GM12865 (cell line): ENCODE results near the gene MYADM.

ENCODE experiments used
- DNase-seq: peaks from one replicate; pipeline ENCODE4 v3.0.0; 2010; ENCODE audit warnings: low read depth
- H3K4me3 ChIP-seq: 2 replicates; pipeline ENCODE4 v1.5.1; 2011; ENCODE audit warnings: mild to moderate bottlenecking, low read depth, low read length, control low read depth
- TF ChIP-seq, protein P1 (sequence below): IDR thresholded peaks from 2 replicates; pipeline ENCODE4 v1.5.1; 2011; ENCODE audit warnings: low read length, control low read depth, low read depth, inconsistent platforms; ENCODE audit not compliant: insufficient read depth; ENCODE audit errors: missing control alignments

MYADM gene

DNA sequence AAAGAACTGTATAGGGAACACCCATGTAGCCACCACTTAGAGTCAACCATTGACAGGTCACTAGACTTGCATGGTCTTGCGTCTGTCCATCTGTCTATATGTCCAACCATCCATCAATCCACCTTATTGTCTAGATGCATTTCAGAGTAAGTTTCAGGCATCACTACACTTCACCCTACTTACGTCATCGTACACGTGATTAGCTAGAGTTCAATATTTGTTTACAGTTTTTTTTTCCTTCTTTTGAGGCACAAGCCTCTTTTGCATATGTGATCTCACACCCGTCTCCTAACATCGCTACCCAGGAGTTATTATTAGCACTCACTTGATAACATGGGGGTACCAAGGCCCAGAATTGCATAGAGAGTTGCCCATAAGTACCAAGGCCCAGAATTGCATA, 48.3 kb downstream of the MYADM start:
- no peak overlapping the region for H3K4me3 ChIP-seq
- TF ChIP-seq, protein P1, sequence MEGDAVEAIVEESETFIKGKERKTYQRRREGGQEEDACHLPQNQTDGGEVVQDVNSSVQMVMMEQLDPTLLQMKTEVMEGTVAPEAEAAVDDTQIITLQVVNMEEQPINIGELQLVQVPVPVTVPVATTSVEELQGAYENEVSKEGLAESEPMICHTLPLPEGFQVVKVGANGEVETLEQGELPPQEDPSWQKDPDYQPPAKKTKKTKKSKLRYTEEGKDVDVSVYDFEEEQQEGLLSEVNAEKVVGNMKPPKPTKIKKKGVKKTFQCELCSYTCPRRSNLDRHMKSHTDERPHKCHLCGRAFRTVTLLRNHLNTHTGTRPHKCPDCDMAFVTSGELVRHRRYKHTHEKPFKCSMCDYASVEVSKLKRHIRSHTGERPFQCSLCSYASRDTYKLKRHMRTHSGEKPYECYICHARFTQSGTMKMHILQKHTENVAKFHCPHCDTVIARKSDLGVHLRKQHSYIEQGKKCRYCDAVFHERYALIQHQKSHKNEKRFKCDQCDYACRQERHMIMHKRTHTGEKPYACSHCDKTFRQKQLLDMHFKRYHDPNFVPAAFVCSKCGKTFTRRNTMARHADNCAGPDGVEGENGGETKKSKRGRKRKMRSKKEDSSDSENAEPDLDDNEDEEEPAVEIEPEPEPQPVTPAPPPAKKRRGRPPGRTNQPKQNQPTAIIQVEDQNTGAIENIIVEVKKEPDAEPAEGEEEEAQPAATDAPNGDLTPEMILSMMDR: no peak
- no peak for DNase-seq

- TF ChIP-seq, protein P1: no peak
- no peak for DNase-seq
- H3K4me3 ChIP-seq: no peak overlapping the region
These were observed 49.7 kb downstream of the MYADM start for GRCh38 chr19:53917356-53917755.
